Stomach (tissue), 9 donors: ENCODE measurements around the gene BCAR3. TPM values are rescaled to one million over a fixed set of nuclear protein-coding genes. Genes with fewer than 3 reads are reported as not detected.

Source experiments
- DNase-seq, 2 donors: peaks; one replicate each; pipeline versions ENCODE4 v3.0.0 to v3.0.0-alpha.2; 2013 to 2019
- H3K27ac ChIP-seq, 5 donors: fragments of 200-600 bp in 4 of 5; sonication (generic) in 4 of 5; one replicate each; pipeline ENCODE4 v1.5.1; 2013 to 2019; ENCODE audit warnings: mild to moderate bottlenecking in 1 of 5, moderate library complexity in 1 of 5
- H3K27me3 ChIP-seq, 3 donors: fragments of 200-600 bp; sonication (generic); one replicate each; pipeline ENCODE4 v1.5.1; 2017 to 2019; ENCODE audit warnings: mixed run types in 1 of 3
- H3K36me3 ChIP-seq, 4 donors: fragments of 200-600 bp; sonication (generic); 1 replicate in 3 of 4; 2 replicates in 1 of 4; pipeline ENCODE4 v1.5.1; 2016 to 2019
- H3K4me1 ChIP-seq, 4 donors: fragments of 200-600 bp; sonication (generic); one replicate each; pipeline ENCODE4 v1.5.1; 2016 to 2019
- H3K4me3 ChIP-seq, 4 donors: fragments of 200-600 bp; sonication (generic) in 3 of 4; one replicate each; pipeline ENCODE4 v1.5.1; 2016 to 2019; ENCODE audit warnings: mild to moderate bottlenecking in 1 of 4
- H3K9me3 ChIP-seq, 4 donors: fragments of 200-600 bp; sonication (generic); one replicate each; pipeline ENCODE4 v1.5.1; 2016 to 2019
- EP300 ChIP-seq: sonication (generic); formaldehyde crosslinking; IDR thresholded peaks from one replicate; pipeline ENCODE4 v1.6.1; 2017; ENCODE audit warnings: antibody characterized with exemption
- POLR2A ChIP-seq, 4 donors: fragments of 450-650 bp; IDR thresholded peaks; one replicate each; pipeline ENCODE4 v1.6.1; 2016; ENCODE audit warnings: antibody characterized with exemption in 4 of 4, control low read depth in 2 of 4, mild to moderate bottlenecking in 1 of 4, moderate library complexity in 1 of 4
- POLR2AphosphoS5 ChIP-seq, 3 donors: sonication (generic); formaldehyde crosslinking; IDR thresholded peaks; one replicate each; pipeline ENCODE4 v1.6.1; 2016; ENCODE audit warnings: antibody characterized with exemption in 3 of 3
- WGBS, 5 donors: extraction: QIAGEN DNeasy Blood & Tissue Kit in 3 of 5; methylation state at CpG; one replicate each; pipeline versions ENCODE4 v1.1.5 to v1.1.7; 2013 to 2018; 5-methylcytosine and 5-hydroxymethylcytosine counted together
- intact Hi-C: fragments of 100-400 bp; cut with DNase I; formaldehyde crosslinking; loops from one replicate; pipeline ENCODE4 v1.15.1; 2023; ENCODE audit warnings: low total_unique reads
- polyA plus RNA-seq, 3 donors: library from polyadenylated mRNA; stranded (reverse); fragments of 200-250 nt; gene quantifications; one replicate each; pipeline ENCODE4 v1.2.3, GENCODE V29; 2013
- total RNA-seq, 5 donors: library from RNA; depleted of rRNA; stranded (reverse); fragments of >200 nt; gene quantifications; one replicate each; pipeline versions ENCODE4 v1.1.0 to v1.2.3, GENCODE V29; 2014 to 2016
- TF ChIP-seq, protein P1 (sequence below), 7 experiments: fragments of 450-650 bp in 4 of 7; fragments of 200-600 bp in 3 of 7; sonication (generic) in 3 of 7; IDR thresholded peaks; one replicate each; pipeline ENCODE4 v1.5.1; 2016 to 2019; ENCODE audit warnings: antibody characterized with exemption in 7 of 7, control low read depth in 2 of 7, mild to moderate bottlenecking in 1 of 7
- donor health status: healthy with polysubstance abuse.
- donor health status: Bipolar disorder and iron deficiency.
- donor health status: healthy.

BCAR3 gene
- total and polyA plus RNA-seq, 8 donors = 5.6 to 28.0 (median 19.3) TPM

- no peak overlapping the region for H3K4me3 ChIP-seq
- no peak for TF ChIP-seq POLR2A (IDR thresholded peaks at IDR 0.05)
- TF ChIP-seq, protein P1, sequence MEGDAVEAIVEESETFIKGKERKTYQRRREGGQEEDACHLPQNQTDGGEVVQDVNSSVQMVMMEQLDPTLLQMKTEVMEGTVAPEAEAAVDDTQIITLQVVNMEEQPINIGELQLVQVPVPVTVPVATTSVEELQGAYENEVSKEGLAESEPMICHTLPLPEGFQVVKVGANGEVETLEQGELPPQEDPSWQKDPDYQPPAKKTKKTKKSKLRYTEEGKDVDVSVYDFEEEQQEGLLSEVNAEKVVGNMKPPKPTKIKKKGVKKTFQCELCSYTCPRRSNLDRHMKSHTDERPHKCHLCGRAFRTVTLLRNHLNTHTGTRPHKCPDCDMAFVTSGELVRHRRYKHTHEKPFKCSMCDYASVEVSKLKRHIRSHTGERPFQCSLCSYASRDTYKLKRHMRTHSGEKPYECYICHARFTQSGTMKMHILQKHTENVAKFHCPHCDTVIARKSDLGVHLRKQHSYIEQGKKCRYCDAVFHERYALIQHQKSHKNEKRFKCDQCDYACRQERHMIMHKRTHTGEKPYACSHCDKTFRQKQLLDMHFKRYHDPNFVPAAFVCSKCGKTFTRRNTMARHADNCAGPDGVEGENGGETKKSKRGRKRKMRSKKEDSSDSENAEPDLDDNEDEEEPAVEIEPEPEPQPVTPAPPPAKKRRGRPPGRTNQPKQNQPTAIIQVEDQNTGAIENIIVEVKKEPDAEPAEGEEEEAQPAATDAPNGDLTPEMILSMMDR (IDR thresholded peaks at IDR 0.05) = no peak
- DNase-seq = no peak
- 83 to 94% (median 89%) methylated on average over 2 of the region's 2 CpGs for WGBS, 5 donors
- no peaks in the 10 kb centered on the region for H3K9me3 ChIP-seq
- no peaks in the 10 kb centered on the region for H3K36me3 ChIP-seq
- intact Hi-C loops = no loop called here
- H3K4me1 ChIP-seq = peaks cover 8 to 35% (median 19%) of the 10 kb centered on the region in 4 donors
- no peaks in the 10 kb centered on the region for H3K27me3 ChIP-seq
- H3K27ac ChIP-seq = no peak overlapping the region
These were observed 13.9 kb upstream of the BCAR3 start for GRCh38 chr1:93695411-93696005.

DNA sequence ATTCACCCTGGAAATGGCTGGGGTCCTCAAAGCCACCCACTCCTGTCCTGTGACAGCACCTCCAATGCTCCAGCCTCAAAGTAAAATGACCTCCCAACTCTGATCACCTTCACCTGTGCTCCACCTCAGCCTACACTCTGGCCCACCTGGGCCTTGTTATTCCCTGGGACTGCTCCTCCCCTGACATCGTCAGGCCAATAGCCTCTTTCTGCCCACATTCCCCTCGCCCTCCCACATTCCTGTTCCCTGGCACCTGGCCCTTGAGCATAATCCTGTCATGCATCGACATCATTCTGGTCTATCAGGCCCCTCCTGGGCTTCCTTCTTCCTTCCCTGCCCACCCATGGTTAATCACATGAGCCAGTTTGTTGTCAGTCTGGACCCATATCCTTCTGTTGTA lies 13.2 kb upstream of the BCAR3 start:
- no peak overlapping the region for H3K4me3 ChIP-seq
- TF ChIP-seq, protein P1 (IDR thresholded peaks at IDR 0.05) = no peak
- H3K27ac ChIP-seq = no peak overlapping the region
- no peaks in the 10 kb centered on the region for H3K36me3 ChIP-seq
- WGBS, 5 donors = 74 to 90% (median 81%) methylated on average over 3 of the region's 3 CpGs
- H3K9me3 ChIP-seq = no peaks in the 10 kb centered on the region
- H3K27me3 ChIP-seq = no peaks in the 10 kb centered on the region
- peaks cover 8 to 35% (median 19%) of the 10 kb centered on the region in 4 donors for H3K4me1 ChIP-seq
- intact Hi-C loops = no loop called here
- no peak for DNase-seq

GRCh38 chr1:93694039-93694438 lies 12.4 kb upstream of the BCAR3 start:
- TF ChIP-seq POLR2AphosphoS5 (IDR thresholded peaks at IDR 0.05) (no peak), POLR2A (IDR thresholded peaks at IDR 0.05) (no peak), EP300 (no peak)
- TF ChIP-seq, protein P1 (IDR thresholded peaks at IDR 0.05) = no peak
- Histone ChIP-seq H3K27ac (no peak overlapping the region), H3K36me3 (no peaks in the 10 kb centered on the region), H3K27me3 (no peaks in the 10 kb centered on the region), H3K4me1 (peaks cover 8 to 35% (median 19%) of the 10 kb centered on the region in 4 donors), H3K4me3 (no peak overlapping the region), H3K9me3 (no peaks in the 10 kb centered on the region)
- no peak for DNase-seq
- 59 to 82% (median 71%) methylated on average over 7 of the region's 7 CpGs for WGBS, 5 donors
- intact Hi-C loops = no loop called here

DNA sequence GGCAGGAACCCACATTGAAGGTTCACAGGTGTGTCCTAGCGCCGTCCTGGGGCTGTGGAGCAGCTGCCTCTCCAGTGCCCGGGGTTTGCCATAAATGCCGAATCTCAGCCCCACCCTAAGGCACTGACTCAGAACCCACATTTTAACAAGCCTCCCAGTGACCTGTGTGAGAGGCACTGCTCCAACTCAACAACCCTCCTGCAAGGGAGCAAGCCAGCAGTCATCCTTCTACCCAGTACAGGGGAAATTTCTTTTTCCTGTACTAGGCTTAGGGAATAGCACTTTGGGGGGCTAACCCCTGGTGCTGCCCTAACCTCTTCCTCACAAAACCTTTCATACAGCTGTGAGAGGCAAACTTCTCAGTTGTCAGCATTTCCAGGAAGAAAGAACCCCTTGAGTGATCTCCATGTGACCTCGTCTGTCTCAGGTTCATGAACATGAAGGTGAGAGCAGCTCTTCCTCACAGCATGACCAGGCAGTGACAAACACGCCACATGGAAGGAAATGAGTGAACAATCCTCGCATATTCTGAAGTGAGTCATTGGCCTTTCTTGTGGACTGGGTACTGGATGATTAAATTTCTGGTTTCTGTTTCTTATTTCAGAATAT lies 11.4 kb upstream of the BCAR3 start:
- no peak overlapping the region for H3K4me3 ChIP-seq
- H3K27ac ChIP-seq = peak overlapping the region in 4 of 5 donors; percentile 27 to 56 (median 56)
- WGBS, 5 donors = 37 to 63% (median 57%) methylated on average over 5 to 7 of the region's 7 CpGs
- no peaks in the 10 kb centered on the region for H3K9me3 ChIP-seq
- H3K36me3 ChIP-seq = no peaks in the 10 kb centered on the region
- no peaks in the 10 kb centered on the region for H3K27me3 ChIP-seq
- no peak for DNase-seq
- H3K4me1 ChIP-seq = peaks cover 8 to 35% (median 19%) of the 10 kb centered on the region in 4 donors
- TF ChIP-seq POLR2AphosphoS5 (IDR thresholded peaks at IDR 0.05) = peak in 1 of 3 donors; percentile 13
- TF ChIP-seq EP300 = no peak
- intact Hi-C loops = no loop called here

DNA sequence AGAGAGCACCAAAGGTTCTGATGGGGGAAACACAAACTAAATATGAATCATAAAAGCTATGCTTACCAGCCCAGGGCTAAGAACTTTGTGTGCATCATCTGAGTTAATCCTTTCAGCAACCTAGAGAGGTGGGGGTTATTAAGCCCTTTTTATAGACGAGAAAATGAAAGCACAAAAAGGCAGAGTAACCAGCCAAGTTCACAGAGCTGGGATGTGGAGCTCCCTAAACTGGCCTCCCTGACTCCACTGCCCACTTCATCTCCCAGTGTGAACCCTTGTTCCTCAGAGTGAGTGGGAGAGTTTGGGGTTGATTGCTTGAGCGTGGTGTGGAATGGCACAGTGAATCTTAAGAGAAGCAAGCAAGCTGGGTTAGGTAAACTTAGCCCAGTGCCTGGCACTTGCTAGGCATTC lies 10.8 kb upstream of the BCAR3 start:
- H3K4me1 ChIP-seq = peaks cover 8 to 35% (median 19%) of the 10 kb centered on the region in 4 donors
- H3K36me3 ChIP-seq = no peaks in the 10 kb centered on the region
- intact Hi-C loops = no loop called here
- no peak overlapping the region for H3K4me3 ChIP-seq
- H3K27me3 ChIP-seq = no peaks in the 10 kb centered on the region
- WGBS, 5 donors = 25 to 47% (median 39%) methylated on average over 2 of the region's 2 CpGs
- no peak for TF ChIP-seq POLR2AphosphoS5 (IDR thresholded peaks at IDR 0.05)
- TF ChIP-seq POLR2A (IDR thresholded peaks at IDR 0.05) = no peak
- TF ChIP-seq, protein P1 (IDR thresholded peaks at IDR 0.05) = no peak
- TF ChIP-seq EP300 = no peak
- H3K9me3 ChIP-seq = no peaks in the 10 kb centered on the region
- no peak for DNase-seq
- H3K27ac ChIP-seq = peak overlapping the region in 4 of 5 donors; percentile 27 to 56 (median 56)
